Endometrium (tissue), 2 donors: ENCODE measurements around the gene IFNL1.
"Not testable (repeated sequence)": the region's sequence is repeated elsewhere in the genome, so short reads cannot be mapped to it uniquely, and the experiment has no call there.

Experiments used
- FAIRE-seq: peaks from 2 replicates; lab custom pipeline; 2012; peaks lifted over from hg19 to GRCh38; lab: Jason Lieb, UNC
- donor health status: control.
- donor health status: control.

Gene IFNL1

GRCh38 chr19:39308531-39309304 is 12.5 kb downstream of the IFNL1 start:
- FAIRE-seq = no peak

DNA sequence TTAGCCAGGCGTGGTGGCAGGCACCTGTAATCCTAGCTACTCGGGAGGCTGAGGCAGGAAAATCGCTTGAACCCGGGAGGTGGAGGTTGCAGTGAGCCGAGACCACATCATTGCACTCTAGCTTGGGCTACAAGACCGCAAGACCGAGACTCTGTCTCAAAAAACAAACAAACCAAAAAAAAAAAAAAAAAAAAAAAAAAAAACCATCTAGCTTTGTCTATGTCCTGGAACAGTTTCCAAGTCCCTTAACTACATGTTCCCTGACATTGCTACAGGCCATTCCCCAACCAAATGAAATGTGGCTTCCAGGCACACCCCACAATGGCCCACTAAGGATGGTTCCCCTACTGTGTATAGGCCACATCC is 13.1 kb downstream of the IFNL1 start:
- FAIRE-seq = not testable (repeated sequence)

DNA sequence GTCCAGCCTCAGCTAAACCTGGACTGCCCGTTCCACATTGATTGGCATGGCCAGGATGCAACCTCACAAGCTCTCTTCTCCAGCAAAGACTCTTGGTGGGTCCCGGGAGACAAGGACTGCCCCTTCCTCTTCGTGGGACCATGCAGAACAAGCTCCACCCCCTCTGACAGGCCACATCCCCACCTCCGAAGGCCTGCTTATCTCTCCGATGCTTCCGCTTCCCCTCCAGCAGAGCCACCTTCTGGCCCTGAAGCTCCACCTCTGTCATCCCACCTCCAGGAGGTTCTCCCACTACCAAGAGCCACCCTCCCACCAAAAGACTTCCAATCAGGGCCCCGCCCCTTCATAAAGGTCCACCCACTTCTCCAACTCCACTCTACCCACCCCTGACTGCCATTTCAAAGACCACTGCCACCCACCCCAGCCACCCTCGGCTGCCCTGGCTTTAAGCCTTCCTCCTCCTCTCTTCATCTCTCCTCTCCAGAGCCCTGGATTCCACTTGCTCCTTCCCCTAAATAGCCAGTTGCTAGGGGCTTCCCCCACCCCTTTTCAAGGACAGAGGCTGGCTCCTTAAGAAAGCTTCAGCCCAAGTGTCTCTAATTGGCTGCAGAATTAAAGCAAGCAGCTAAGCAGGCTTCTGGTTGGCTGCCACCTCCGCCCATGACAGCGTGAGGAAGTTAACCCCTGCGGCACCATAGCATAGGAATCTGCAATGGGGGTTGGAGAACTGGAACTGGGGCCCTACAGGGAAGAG is 14.5 kb downstream of the IFNL1 start:
- FAIRE-seq = no peak

DNA sequence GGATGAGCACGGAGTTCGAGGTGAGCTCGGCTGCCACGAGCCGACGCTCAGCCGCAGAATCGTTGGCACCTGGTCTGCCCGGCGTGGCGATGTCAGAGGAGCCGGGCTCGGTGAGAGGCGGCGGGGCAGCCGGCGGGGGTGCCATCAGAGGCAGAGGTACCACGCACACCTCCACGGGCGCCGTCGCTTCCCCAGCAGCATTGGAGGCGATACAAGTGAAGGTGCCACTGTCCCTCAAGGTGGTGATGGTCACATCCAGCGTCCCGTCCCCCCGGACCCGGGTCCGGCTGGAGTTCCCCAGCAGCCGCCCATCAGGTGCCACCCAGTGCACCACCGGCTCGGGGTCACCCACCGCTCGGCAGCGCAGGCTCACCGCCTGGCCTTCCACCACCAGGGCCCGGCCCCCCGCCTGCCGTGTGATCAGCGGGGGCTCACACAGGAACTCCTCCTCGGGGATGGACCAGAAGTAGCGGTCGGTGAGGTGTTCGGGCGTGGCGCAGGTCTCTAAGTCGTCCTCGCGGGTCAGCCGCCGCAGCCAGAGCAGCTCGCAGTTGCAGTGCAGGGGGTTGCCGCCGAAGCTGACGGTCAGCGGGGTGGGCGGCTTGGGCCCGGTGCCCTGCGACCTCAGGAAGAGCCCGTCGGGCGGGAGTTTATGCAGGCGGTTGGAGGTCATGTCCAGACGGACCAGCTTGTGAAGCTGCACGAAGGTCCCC is 18.0 kb downstream of the IFNL1 start:
- FAIRE-seq = no peak

GRCh38 chr19:39315933-39316332 is 19.7 kb downstream of the IFNL1 start:
- no peak for FAIRE-seq

DNA sequence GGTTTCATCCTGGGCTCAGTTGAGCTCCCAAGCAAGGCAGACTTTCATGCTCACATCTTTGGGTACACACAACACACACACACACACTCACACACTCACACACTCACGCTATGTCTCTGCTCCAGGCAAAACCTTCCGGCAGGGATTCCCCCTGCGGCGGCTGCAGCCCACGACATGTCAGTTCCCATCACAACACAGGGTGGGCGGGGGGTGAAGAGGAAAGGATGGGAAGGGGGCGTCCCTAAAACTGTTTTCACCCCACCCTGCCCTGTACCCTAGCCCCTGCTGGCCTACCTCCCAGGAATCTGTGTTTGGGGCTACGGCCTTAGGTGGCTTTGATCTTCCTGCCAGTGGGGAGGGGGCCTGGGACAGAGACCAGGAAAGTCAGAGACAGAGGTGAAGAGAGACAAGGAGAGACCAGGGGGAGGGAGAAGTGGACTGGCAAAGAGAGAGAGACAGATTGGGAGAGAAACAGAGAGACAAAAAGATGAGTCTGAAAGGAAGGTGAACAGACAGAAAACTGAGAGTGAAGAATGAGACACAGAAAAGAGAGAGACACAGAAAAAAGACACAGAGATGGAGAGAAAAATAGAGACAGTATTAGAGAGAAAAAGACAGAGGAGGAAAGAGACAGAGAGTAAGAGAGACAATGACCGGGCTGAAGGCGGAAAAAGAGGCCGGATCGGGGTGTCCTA is 20.6 kb downstream of the IFNL1 start:
- no peak for FAIRE-seq

DNA sequence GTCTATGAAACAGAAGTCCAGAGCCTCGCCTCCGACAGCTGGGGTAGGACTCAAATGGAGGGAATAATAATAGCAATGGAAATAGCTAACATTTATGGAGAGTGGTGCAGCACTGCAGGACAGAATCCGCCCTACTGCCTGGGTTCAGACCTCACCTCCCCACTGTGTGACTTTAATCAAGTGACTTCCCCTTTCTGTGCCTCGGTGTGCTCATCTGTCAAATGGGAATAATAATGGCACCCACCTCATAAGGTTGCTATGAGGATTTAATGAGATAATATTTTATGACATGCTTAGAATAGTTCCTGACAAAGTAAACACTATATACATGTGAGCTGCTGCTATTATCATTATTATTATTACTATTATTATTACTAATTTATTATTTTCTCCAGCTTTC is 21.3 kb downstream of the IFNL1 start:
- no peak for FAIRE-seq

DNA sequence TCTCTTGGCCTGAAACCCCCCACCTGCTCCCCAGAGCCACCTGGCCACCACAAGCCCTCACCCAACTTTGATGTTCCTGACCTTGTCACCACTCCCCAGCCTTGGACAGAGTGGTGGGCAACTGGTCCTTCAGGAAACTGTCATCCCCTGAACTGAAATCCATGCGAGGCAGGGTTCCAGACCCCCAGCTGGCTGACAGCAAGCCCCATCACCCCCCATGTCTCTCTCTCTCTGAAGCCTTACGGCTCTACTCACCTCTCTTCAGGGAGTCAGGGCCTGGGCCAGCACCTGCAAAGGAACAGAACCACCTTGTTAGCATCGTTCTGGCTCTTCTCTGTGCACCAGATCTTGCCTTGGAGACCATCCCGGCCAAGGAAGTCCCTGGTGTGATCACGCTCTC is 21.9 kb downstream of the IFNL1 start:
- FAIRE-seq = no peak

DNA sequence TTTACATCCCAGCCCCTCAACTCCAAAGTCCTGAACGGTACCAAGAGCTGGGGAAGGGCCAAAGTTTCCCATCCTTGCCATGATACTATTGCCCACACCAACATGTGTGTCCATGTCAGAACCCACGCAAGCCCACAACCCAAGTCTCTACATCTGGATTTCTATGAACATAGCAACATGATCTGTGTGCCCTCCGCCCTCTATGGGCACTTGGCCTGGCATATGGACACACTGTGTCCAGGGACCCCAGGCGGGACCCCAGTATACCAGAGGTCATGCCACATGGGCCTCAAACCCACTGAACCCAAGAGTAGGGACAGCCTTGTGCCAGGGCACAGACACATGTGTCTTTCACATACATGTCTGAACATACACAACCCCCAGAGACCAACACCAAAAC is 22.5 kb downstream of the IFNL1 start:
- FAIRE-seq = no peak

- no peak for FAIRE-seq
Measured at GRCh38 chr19:39319098-39319891, 23.1 kb downstream of the IFNL1 start.

DNA sequence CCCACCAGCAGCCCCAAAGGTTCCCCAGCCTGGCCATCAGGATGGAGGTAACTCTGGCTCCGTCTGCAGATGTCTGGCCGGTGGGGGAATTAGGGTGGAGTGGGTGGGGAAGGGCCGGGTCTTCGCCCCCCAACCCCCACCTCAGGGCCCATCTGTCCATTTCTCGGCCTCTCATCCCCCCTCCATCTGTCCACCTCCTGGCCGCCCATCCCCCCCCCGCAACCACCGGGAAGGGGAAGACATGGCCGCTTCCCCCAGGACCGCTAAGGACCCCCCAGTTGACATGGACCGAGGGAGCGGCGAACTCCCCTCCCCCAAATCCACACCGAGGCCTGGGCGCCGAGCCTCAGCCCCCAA is 23.7 kb downstream of the IFNL1 start:
- FAIRE-seq = no peak

DNA sequence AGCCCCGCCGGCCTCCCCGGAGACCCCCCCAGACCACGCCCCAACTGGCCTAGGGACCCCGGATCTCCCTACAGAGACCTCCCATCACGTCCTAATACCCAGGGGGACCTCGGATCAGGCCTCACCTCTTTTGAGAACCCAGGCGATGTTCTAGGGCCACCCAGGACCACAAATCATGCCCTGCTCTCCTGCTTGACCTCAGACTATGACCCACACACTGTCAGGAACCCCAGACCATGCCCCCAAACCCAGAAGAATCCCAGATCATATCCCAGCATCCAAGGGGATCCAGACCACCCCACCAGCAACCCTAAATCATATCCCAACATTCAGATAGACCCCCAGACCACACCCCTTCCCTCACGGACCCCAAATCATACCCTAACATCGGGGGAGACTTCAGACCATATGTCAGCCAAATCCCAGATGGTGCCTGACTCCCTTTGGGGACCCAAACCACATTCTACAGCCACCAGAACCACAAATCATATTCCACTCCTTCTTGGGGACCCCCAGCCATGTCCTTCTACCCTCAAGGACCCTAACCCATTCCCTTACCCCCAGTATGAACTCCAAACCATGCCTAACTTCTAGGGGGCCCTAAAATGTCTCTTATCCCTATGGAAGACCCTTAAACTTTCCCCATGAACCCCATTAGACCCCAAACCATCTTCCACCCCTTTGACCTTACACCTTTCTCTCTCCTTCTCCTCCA is 25.1 kb downstream of the IFNL1 start:
- no peak for FAIRE-seq

DNA sequence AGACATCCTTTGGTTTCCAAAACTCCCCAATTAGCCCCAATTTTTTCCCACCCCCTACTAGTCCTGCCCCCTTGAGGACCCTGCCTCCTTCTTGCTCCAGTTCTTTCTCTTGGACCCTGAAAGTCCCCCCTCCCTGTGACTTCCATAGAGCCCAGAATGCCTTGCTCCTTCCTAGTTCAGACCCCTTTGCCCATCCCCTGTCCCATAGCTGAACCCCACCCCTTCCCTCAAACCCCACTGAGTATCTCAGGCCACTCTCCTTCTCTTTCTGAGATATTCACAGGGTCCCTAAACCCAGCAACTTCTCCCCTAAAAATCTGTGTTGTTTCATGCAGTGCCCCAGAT is 25.6 kb downstream of the IFNL1 start:
- no peak for FAIRE-seq

GRCh38 chr19:39324242-39324842 is 28.1 kb downstream of the IFNL1 start:
- FAIRE-seq = no peak

- no peak for FAIRE-seq
Measured at GRCh38 chr19:39325778-39326665, 29.8 kb downstream of the IFNL1 start.

GRCh38 chr19:39327363-39328045 is 31.3 kb downstream of the IFNL1 start:
- no peak for FAIRE-seq

DNA sequence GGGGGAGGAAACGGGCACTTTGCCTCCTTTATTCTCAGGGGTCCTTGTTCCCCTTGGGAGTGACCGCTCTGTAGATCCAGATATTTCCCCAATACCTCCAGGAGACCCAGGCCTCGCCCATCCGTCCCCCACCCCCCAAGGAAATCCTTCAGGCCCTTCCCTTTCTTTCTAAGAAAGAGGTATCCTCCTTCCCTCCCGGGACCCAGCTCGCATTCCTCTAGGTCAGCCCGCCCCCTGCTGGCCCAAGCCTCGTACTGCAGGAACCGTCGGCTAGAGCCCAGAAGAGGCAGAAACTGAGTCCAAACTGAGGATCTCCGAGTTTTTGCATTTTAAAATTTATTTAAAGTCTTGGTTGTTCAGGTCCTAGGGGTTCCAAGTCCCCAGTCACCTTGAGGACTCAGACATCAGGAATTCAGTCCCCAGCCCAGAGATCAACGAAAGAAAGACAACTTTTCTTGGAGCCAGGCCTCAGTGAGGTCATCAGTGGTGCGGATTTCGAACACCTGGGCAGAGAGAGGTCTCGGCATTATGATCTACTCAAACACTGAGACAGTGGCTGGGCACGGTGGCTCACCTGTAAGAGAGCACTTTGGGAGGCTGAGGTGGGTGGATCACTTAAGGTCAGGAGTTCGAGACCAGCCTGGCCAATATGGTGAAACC is 32.0 kb downstream of the IFNL1 start:
- FAIRE-seq = no peak

GRCh38 chr19:39329948-39330347 is 33.7 kb downstream of the IFNL1 start:
- no peak for FAIRE-seq

DNA sequence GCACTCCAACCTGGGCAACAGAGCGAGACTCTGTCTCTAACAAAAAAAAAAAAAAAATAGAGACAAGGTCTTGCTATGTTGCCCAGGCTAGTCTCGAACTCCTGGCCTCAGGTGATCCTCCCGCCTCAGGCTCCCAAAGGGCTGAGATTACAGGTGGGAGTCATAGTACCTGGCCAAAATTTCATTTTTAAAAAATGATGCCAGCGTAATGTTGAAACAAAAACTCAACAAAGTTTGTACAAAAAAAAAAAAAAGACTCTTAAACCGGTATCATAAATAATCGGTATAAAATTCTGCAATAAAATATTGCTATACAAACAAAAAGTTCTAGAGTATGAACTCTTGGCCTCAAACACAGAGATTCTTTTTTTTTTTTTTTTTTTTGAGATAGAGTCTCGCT is 36.1 kb downstream of the IFNL1 start:
- no peak for FAIRE-seq
